ENCODE measurements around the gene ACSL1. TPM values are rescaled to one million over a fixed set of nuclear protein-coding genes. Genes with fewer than 3 reads are reported as not detected.
A peak's percentile ranks its signal among the peaks of the same experiment; 100 is the strongest.

The ACSL1 gene
- total and polyA plus RNA-seq, 9 of the 15 experiments (the other 6 are each of a cell fraction or from before 2014, with no cell fraction given), result 6.7 to 24.1 (median 15.0) TPM

DNA sequence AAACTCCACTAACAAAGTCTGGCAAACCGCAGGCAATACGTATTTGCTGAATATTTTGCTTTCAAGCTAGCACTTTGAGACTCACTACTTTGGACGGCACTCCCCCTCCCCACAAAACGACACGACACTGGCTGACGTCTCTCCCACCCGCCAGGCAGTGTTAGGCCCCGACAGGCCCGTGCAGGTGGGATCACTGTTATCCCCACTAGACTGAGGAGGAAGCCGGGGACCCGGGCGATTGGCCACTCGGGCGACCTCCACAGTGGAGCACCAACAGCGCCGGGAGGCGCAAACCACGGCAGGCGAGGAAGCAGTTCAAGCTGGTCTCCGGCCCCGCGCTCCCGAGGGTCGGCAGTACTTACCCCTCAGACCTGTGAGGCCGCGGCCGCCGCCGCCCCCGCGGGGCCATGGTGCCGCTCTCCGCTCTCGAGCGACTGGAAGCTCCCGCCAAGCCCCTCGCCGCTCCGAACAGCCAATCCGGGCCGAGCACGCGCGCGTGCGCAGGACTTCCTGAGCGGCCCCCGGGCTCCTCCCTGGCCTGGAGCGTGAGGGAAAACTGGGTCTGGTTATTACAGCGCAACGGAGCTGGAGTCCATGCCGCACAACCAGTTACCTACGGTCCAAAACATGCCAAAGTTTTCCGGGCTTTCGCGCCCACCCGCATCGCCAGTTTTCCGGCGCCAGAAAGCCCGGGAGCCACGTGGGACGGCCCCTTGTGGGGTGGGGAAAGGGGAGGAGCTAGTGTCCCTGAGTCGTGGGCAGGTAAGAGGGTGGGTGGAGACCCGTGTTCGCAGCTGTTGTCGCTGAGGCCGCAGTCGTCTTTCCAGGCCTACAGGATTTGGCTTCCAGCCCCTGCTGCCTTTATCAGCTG, 91.9 kb downstream of the ACSL1 start, which contains the start of gene CENPU (continued):
- no peak for TF ChIP-seq ETS2 (tag; IDR thresholded peaks at IDR 0.05; ENCODE audit: borderline replicate concordance, poor library complexity, severe bottlenecking)
- peak; percentile 48 for TF ChIP-seq CBFA2T2 (conservative IDR thresholded peaks at IDR 0.05)
- TF ChIP-seq CBX5 (IDR thresholded peaks at IDR 0.05; ENCODE audit: borderline replicate concordance, low read depth), result peak; percentile 82; the same call in 1 of the 2 replicates
- TF ChIP-seq, protein P1, sequence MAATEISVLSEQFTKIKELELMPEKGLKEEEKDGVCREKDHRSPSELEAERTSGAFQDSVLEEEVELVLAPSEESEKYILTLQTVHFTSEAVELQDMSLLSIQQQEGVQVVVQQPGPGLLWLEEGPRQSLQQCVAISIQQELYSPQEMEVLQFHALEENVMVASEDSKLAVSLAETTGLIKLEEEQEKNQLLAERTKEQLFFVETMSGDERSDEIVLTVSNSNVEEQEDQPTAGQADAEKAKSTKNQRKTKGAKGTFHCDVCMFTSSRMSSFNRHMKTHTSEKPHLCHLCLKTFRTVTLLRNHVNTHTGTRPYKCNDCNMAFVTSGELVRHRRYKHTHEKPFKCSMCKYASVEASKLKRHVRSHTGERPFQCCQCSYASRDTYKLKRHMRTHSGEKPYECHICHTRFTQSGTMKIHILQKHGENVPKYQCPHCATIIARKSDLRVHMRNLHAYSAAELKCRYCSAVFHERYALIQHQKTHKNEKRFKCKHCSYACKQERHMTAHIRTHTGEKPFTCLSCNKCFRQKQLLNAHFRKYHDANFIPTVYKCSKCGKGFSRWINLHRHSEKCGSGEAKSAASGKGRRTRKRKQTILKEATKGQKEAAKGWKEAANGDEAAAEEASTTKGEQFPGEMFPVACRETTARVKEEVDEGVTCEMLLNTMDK (IDR thresholded peaks at IDR 0.05; ENCODE audit: borderline replicate concordance, insufficient read depth, low read depth, low read length, poor library complexity, severe bottlenecking), result no peak
- no peak for TF ChIP-seq RFX7 (CRISPR knock-in tag; IDR thresholded peaks at IDR 0.05)
- no peak for TF ChIP-seq KAT2B (IDR thresholded peaks at IDR 0.05; ENCODE audit: low read depth, low read length)
- TF ChIP-seq MAFF (IDR thresholded peaks at IDR 0.05; ENCODE audit: low read length), result 0 out of 2 replicates have a peak, but pooled peaks have one; percentile 1
- TF ChIP-seq HNRNPH1 (optimal IDR thresholded peaks at IDR 0.05; ENCODE audit: low read depth, low read length), result no peak
- TF ChIP-seq SMC3 (conservative IDR thresholded peaks at IDR 0.05; ENCODE audit: insufficient read depth, low read depth, low read length), result 0 out of 2 replicates have a peak, but pooled peaks have one; percentile 11
- TF ChIP-seq ZC3H4 (CRISPR knock-in tag; IDR thresholded peaks at IDR 0.05; ENCODE audit: borderline replicate concordance), result no peak
- TF ChIP-seq FOXP1 (CRISPR knock-in tag; IDR thresholded peaks at IDR 0.05), result peak; percentile 78
- TF ChIP-seq, protein P2, sequence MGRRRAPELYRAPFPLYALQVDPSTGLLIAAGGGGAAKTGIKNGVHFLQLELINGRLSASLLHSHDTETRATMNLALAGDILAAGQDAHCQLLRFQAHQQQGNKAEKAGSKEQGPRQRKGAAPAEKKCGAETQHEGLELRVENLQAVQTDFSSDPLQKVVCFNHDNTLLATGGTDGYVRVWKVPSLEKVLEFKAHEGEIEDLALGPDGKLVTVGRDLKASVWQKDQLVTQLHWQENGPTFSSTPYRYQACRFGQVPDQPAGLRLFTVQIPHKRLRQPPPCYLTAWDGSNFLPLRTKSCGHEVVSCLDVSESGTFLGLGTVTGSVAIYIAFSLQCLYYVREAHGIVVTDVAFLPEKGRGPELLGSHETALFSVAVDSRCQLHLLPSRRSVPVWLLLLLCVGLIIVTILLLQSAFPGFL (CRISPR knock-in tag; IDR thresholded peaks at IDR 0.05), result no peak
- TF ChIP-seq HNRNPL (IDR thresholded peaks at IDR 0.05; ENCODE audit: low read depth, low read length), result peak; percentile 42; the same call in 1 of the 2 replicates
- TF ChIP-seq ZNF778 (CRISPR knock-in tag; IDR thresholded peaks at IDR 0.05), result no peak
- TF ChIP-seq ADNP (tag; IDR thresholded peaks at IDR 0.05), result no peak
- TF ChIP-seq GATAD2B (IDR thresholded peaks at IDR 0.05; ENCODE audit: borderline replicate concordance), result peak; percentile 83; the same call in 1 of the 2 replicates
- TF ChIP-seq RBM39 (optimal IDR thresholded peaks at IDR 0.05; ENCODE audit: low read depth, low read length), result no peak
- peak; percentile 82 for TF ChIP-seq SOX6 (IDR thresholded peaks at IDR 0.05)
- TF ChIP-seq PYGO2 (tag; IDR thresholded peaks at IDR 0.05), result no peak
- peak; percentile 81 to 89; a peak in 2 of 4 replicates for TF ChIP-seq SIN3A (IDR thresholded peaks at IDR 0.05; ENCODE audit: borderline replicate concordance in 2 of 2, control insufficient read depth in 1 of 2, low read depth in 2 of 2, low read length in 2 of 2)
- TF ChIP-seq POLR2AphosphoS5 (IDR thresholded peaks at IDR 0.05; ENCODE audit: control insufficient read depth, insufficient read depth, low read depth, low read length), result peak; percentile 82
- TF ChIP-seq ZNF232 (CRISPR knock-in tag; IDR thresholded peaks at IDR 0.05), result peak; percentile 88
- TF ChIP-seq, protein P3, sequence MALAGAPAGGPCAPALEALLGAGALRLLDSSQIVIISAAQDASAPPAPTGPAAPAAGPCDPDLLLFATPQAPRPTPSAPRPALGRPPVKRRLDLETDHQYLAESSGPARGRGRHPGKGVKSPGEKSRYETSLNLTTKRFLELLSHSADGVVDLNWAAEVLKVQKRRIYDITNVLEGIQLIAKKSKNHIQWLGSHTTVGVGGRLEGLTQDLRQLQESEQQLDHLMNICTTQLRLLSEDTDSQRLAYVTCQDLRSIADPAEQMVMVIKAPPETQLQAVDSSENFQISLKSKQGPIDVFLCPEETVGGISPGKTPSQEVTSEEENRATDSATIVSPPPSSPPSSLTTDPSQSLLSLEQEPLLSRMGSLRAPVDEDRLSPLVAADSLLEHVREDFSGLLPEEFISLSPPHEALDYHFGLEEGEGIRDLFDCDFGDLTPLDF (CRISPR knock-in tag; IDR thresholded peaks at IDR 0.05), result peak; percentile 97
- TF ChIP-seq EZH2 (IDR thresholded peaks at IDR 0.05; ENCODE audit: borderline replicate concordance, low read depth, low read length), result no peak

All from K562 (cell line).